Panc1 (cell line): ENCODE measurements around the gene CDH15.

Experiments
- CTCF ChIP-seq: fragments of 450-650 bp; IDR thresholded peaks from 2 replicates; pipeline ENCODE4 v1.5.1; 2017; ENCODE audit warnings: mild to moderate bottlenecking
- POLR2AphosphoS5 ChIP-seq: IDR thresholded peaks from 2 replicates; pipeline ENCODE4 v1.6.1; 2012; ENCODE audit warnings: mild to moderate bottlenecking, low read depth, low read length, moderate library complexity
- SIN3A ChIP-seq: IDR thresholded peaks from 2 replicates; pipeline ENCODE4 v1.6.1; 2012; ENCODE audit warnings: low read depth, mild to moderate bottlenecking, low read length, moderate library complexity, borderline replicate concordance; ENCODE audit not compliant: insufficient read depth
- TCF7L2 ChIP-seq: IDR thresholded peaks from 2 replicates; pipeline ENCODE4 v1.6.1; 2011; ENCODE audit warnings: mild to moderate bottlenecking, low read depth, low read length, inconsistent platforms

GRCh38 chr16:89135166-89135565 lies 36.4 kb upstream of the CDH15 start:
- TF ChIP-seq CTCF (no peak), SIN3A (no peak), POLR2AphosphoS5 (no peak), TCF7L2 (no peak)
